ENCODE results near the gene ORMDL1. TPM values are rescaled to one million over a fixed set of nuclear protein-coding genes. Genes with fewer than 3 reads are reported as not detected.

Gene ORMDL1, protein sequence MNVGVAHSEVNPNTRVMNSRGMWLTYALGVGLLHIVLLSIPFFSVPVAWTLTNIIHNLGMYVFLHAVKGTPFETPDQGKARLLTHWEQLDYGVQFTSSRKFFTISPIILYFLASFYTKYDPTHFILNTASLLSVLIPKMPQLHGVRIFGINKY
- 21.9 TPM for total RNA-seq
- long read RNA-seq, transcript ORMDL1-203 (4 exons, 2,009 nt) = major isoform, 8 of 14 reads
- long read RNA-seq, partial matches to known transcripts = 0 of 14 reads
- long read RNA-seq, other reads (novel, unspliced or antisense) = 2 of 14 reads

GRCh38 chr2:189783927-189784867 is at the start of gene ORMDL1, which contains the start of gene PMS1:
TSS of gene ORMDL1 (minus strand) at chr2:189784339. CDS start at chr2:189782595, 1,744 bp downstream.
TSS of gene PMS1 (plus strand) at chr2:189784450. CDS start at chr2:189791810, 7,360 bp downstream.
- peak; percentile 99 for ATAC-seq
- intact Hi-C loops (cut with DNase I) = loop anchor here (1.0 to 10.0 kb wide), 3 partner anchors 22 to 199 kb away; partner anchors contain the start of genes ASNSD1, OSGEPL1 and SLC40A1
- peak; percentile 99 for DNase-seq (ENCODE audit: missing footprints)

DNA sequence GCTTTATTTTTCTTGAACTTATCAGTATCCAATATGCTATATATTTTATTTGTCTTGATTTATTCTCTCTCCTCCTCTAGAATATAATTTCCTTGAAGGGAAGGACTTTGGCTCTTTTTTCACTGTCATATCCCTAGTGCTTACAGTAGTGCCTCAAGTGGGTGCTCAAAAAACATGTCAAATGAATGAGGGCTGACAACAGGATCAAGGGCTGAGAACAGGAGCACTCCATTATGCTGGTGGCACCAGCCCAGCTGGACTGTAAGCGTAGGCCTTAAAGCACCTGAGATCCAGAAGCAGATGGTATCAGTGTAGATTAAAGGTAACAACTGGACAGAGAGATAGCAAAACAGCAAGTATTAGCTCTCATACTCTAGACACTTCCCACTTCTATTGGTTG is 46.4 kb upstream of the ORMDL1 start:
- DNase-seq (ENCODE audit: missing footprints) (no peak), ATAC-seq (peak; percentile 42)
- intact Hi-C loops (cut with DNase I) = no loop called here

GRCh38 chr2:189829102-189829833 is 45.1 kb upstream of the ORMDL1 start:
- DNase-seq (ENCODE audit: missing footprints) (no peak), ATAC-seq (no peak)
- intact Hi-C loops (cut with DNase I) = no loop called here

- ATAC-seq = no peak
Measured at GRCh38 chr2:189826039-189826438, 41.9 kb upstream of the ORMDL1 start.

DNA sequence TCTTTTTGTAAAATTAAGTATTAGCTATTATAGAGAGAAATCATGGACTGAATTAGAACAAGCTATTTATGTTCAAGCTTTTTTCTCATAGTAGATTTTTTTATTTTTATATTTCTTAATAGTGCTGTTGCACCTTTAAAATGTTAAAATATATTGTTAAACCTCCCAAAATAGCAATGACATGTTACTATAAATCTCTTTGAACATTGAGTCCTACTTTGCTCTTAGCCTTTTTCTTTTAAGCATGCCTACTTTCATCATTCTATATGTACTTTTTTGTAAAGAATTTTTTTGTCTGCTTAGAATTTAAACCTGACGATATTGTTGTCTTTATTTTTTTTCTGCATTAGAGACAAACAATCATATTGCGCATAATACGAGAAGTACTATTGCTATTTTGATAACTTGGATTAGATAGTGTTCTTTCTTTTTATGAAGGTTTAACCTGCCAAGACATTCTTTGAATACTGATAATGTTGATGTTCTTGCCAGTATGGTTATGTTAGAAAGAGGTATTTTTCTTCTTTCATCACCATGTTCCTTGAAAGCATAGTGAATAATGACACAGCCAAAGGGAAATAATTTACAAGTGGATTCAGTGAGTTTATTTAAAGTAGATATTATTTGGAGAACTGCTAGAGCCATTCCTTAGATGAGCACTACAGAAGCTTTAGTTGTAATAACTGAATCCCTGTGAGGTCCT is 40.7 kb upstream of the ORMDL1 start:
- intact Hi-C loops (cut with DNase I) = no loop called here
- ATAC-seq (no peak), DNase-seq (ENCODE audit: missing footprints) (no peak)

More at GRCh38 chr2:189826039-189826438, 41.9 kb upstream of the ORMDL1 start:
- intact Hi-C loops (cut with DNase I) = no loop called here
- no peak for DNase-seq (ENCODE audit: missing footprints)

- ATAC-seq (no peak), DNase-seq (ENCODE audit: missing footprints) (peak; percentile 43)
- intact Hi-C loops (cut with DNase I) = no loop called here
Measured at GRCh38 chr2:189821953-189822748, 38.0 kb upstream of the ORMDL1 start.

- DNase-seq (ENCODE audit: missing footprints) (no peak), ATAC-seq (no peak)
- intact Hi-C loops (cut with DNase I) = no loop called here
Measured at GRCh38 chr2:189819297-189819704, 35.2 kb upstream of the ORMDL1 start.

DNA sequence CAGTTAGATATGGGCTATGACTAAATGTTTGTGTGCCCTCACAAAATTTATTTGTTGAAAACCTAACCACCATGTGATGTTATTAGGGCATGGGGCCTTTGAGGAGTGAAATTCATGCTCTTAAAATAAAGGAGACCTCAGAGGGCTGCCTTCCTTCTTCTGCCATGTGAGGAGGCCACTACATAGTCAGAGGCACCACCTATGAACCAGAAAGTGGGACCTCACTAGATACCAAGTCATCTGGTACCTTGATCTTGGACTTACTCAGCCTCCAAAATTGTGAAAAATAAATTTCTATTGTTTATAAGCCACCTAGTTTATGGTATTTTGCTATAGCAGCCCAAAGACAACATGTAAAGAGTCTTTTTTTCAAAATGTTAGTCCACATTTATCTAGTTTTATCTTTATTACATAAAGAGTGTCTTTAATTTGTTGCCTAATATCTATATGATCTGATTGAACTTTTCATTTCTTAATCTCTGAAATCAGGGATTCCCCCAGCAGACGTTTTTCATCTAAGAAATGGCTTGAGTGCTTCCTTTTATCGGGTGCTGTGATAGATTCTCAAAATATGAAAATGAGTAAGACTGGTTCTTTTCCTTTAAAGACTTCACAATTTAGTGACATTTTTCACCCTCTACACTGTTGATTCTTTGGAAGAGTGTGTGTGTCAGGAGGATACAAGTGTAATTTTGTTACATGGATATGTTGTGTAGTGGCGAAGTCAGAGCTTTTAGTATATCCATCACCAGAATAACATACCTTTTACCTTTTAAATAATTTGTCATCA is 34.3 kb upstream of the ORMDL1 start:
- no peak for ATAC-seq
- intact Hi-C loops (cut with DNase I) = no loop called here
- no peak for DNase-seq (ENCODE audit: missing footprints)

GRCh38 chr2:189803431-189803830 is 19.3 kb upstream of the ORMDL1 start:
- ATAC-seq (no peak), DNase-seq (ENCODE audit: missing footprints) (no peak)
- intact Hi-C loops (cut with DNase I) = no loop called here

GRCh38 chr2:189802396-189802912 is 18.3 kb upstream of the ORMDL1 start:
- intact Hi-C loops (cut with DNase I) = no loop called here
- DNase-seq (ENCODE audit: missing footprints) (no peak), ATAC-seq (no peak)

DNA sequence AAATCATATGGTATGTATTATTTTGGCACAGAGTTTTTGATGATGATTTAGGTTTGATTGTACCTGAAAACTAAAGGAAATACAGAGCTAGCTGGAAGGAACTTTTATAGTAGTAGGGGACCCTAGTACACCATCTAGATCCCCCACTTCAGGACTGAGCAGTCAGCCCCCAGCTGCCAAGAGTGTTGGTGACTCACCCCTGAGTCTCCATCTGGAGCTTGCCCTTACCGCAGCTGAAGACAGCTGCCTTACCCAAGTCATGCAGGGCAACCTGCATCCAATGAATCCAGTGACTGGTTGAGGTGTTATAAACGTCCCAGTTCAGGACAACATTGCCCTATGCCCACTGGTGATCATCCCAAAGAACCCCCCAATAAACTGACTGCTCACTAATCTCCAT is 15.4 kb upstream of the ORMDL1 start:
- intact Hi-C loops (cut with DNase I) = loop anchor here (10.0 kb wide), 1 partner anchor 275 kb away; no protein-coding TSS in a partner anchor
- ATAC-seq = no peak
- no peak for DNase-seq (ENCODE audit: missing footprints)

GRCh38 chr2:189799030-189799331 is 14.8 kb upstream of the ORMDL1 start:
- intact Hi-C loops (cut with DNase I) = loop anchor here (10.0 kb wide), 1 partner anchor 276 kb away; no protein-coding TSS in a partner anchor
- ATAC-seq = no peak
- no peak for DNase-seq (ENCODE audit: missing footprints)

DNA sequence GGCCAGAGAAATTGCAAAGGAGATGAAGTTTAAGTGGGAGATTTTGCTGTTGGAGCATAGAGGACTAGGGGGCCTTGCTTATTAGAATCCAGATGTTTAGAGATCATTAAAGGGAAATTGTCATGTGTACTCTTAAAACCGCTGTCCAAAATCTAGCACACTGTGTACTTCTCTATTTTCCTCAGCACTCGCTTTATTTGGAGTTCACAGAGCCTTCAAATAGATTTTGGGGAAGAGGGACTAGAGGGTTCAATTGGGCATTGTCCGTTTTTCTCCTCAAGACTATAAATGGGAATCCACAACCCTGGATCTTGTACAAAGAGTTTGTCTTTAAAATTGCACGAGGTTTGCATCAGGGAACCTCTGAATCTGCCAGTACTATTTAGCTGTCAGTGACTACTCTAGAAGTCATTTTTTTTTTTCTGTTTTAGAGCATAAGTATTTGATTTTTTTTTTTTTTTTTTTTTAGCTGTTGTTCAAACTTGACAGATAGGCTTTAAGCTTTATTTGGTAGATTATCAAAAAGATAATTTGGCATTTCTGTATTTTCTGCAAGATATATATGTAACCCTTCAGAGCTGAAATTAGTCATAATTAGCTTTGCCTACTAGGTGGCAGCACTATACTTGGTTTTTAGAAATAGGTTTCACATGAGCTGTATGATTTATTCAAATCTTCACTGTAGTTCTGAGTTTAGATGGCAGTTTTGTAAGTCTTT is 14.3 kb upstream of the ORMDL1 start:
- peak; percentile 59 for ATAC-seq
- no peak for DNase-seq (ENCODE audit: missing footprints)
- intact Hi-C loops (cut with DNase I) = loop anchor here (10.0 kb wide), 1 partner anchor 276 kb away; no protein-coding TSS in a partner anchor

DNA sequence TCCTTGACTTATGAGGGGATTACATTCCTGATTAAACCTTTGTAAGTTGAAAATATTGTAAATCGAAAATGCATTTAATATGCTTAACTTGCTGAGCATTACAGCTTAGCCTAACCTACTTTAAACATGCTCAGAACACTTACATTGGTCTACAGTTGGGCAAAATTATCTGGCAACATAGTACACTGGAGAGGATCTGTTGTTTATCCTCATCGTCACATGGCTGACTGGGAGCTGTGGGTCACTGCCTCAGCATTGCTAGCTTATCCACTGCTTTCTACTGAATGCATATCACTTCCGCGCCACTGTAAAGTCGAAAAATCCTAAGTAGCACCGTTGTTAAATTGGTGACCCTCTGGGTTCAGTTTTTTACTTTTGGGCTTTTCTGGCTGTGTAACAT is 13.8 kb upstream of the ORMDL1 start:
- DNase-seq (ENCODE audit: missing footprints) = no peak
- ATAC-seq = no peak
- intact Hi-C loops (cut with DNase I) = loop anchor here (10.0 kb wide), 1 partner anchor 277 kb away; no protein-coding TSS in a partner anchor

GRCh38 chr2:189794310-189794709 is 10.2 kb upstream of the ORMDL1 start:
- DNase-seq (ENCODE audit: missing footprints) (no peak), ATAC-seq (no peak)
- intact Hi-C loops (cut with DNase I) = loop anchor here (10.0 kb wide), 1 partner anchor 280 kb away; no protein-coding TSS in a partner anchor

Measured in Right ventricle myocardium inferior (tissue), 1 donor.